ENCODE measurements around the gene SDHAF3.
"Not testable (repeated sequence)": the region's sequence is repeated elsewhere in the genome, so short reads cannot be mapped to it uniquely, and the experiment has no call there.

The SDHAF3 gene

DNA sequence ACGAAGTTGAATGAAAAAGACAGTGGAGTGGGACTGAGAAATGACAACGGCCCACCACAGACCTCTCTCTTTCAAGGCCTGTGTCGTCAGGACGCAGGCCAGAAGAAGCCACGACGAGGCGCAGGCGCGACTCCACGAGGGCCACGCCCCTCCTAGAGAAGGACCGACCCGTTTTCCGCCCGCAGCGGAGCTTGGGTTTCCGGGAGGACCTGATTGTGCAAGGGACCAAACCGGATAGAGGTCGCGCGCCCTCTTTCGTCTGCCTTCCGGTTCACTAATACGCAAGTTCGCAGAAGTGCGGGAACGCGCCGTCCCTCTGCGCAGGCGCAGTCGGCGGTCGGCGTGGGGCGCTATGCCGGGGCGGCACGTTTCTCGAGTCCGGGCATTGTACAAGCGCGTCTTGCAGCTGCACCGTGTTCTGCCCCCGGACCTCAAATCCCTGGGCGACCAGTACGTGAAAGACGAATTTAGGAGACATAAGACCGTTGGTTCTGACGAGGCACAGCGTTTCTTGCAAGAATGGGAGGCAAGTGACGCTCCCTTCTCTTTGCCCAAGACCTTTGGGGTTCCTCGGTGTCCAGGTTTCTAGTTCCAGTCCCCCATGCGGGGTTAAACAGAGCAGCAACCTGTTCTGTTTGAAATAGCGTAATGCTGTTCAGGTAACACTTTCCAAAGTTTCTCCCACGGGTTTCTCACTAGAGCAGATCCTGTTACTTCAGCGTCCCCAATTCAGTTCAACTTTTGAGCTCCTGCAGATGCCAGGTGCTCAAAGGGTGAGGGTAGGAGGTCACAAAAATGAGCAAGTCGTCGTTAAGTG is at the start of gene SDHAF3:
TSS of gene SDHAF3 (plus strand) at position 327 of the 817 bp plus-strand sequence. CDS start at position 353, 26 bp downstream.
- DNase-seq: peak; percentile 100

- DNase-seq: not testable (repeated sequence)
These were observed 45.5 kb upstream of the SDHAF3 start for GRCh38 chr7:97072025-97072424.

- no peak for DNase-seq
These were observed 41.6 kb upstream of the SDHAF3 start for GRCh38 chr7:97075928-97076327.

DNA sequence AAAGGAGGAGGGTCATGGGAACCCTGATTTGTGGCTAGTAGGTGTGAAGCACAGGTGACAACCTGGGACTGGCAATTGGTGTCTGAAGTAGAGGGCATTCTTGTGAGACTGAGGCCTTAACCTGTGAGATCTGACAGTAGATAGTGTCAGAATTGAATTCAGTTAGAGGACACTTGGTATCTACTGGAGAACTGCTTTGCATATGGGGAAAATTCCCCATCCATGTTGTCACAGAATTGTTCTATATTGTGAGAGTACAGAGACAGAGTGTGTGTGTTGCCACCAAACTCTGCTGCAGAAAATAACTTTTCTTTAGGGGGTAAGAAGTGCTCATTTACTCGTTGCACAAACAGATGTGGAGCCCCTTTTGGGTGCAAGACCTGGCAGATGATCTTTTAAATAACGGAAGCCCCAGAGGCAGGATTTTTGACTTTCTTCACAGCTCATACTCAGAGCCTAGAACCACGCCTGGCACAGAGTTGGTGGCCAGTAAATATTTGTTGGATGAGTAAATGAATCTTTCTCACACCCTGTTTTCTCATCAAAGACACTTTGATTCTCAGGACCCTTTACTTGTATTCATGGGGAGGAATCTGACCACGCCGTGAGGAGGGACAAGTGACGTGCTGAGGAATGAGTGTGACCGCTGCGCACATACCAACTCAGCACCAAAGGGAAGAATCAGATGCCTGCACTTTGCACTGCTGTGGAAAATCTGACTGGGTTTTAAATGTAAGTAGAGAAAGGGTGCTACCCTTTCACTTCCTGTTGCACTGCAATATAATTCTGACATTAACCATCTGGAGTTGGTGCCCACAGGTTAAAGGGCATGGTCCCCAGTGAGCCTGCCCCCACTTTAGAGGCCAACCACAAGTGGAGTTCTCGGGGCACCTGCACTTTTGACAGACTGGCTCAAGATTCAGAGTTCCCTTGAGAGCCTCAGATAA is 39.2 kb upstream of the SDHAF3 start:
- no peak for DNase-seq

DNA sequence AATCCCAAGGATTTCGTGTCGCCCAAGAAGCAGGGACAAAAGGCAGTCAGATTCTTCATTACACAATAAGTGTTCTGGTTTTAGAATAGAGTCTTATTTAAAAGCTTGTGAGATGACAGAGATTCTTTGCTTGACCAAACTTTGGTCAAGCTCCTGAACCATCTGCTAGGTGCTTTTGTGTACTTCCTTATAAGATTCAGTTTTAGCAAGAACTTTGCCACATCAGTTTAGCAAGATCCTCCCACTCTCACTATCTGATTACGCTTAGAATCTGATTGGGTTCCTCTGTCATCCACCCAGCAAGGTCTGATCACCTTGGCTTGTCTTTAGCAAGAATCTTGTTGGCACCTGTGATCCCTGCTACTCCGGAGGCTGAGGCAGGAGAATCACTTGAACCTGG is 38.2 kb upstream of the SDHAF3 start:
- DNase-seq: no peak

- DNase-seq: no peak
These were observed 35.8 kb upstream of the SDHAF3 start for GRCh38 chr7:97081521-97082300.

- DNase-seq: no peak
These were observed 29.1 kb upstream of the SDHAF3 start for GRCh38 chr7:97088364-97088763.

DNA sequence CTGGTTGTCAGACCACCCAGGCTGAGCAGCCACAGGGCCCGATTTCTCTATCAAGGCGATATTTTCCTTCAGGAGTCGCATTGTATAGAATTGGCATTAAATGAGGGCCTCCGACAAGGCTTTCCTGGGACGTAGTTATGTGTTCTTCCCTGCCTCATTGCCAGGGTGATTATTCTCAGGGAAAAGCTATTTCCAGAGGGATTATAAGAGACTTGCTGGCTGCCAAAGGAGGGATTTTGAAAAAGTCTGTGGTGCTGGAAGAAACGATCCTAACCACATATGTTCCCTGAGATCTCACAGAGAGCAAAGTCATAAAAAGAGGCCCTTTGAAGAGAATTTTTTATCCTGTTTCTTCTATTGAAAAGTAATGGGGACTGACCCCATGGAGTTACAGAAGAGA is 27.7 kb upstream of the SDHAF3 start:
- no peak for DNase-seq

DNA sequence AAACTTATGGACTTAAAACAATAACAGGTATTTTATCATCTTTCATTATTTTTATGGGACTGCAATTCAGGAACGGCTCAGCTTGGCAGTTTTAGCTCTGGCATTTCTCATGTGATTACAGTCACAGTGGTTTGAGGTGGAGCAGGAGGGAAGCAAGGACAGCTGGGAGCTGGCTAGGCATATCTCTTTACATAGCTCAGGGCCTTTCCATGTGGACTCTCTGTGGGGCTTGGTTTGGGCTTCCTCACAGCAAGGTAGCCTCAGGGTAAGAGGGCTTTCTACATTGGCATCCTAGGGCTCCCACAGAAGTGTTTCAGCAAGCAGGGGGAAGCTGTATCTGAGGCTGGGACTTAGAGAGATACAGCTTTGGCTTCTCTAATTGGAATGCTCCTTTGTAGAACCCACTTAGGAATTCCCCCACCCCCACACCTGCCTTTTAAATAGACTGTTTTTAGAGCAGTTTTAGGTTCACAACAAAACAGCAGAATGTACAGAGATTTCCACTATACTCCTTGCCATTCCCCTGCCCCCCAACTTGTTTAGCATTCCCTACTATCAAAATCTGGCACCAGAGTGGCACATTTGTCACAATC is 26.6 kb upstream of the SDHAF3 start:
- no peak for DNase-seq

GRCh38 chr7:97094284-97094930 is 23.1 kb upstream of the SDHAF3 start:
- peak in 1 of 2 experiments; percentile 60 for DNase-seq

- DNase-seq: no peak
These were observed 21.5 kb upstream of the SDHAF3 start for GRCh38 chr7:97096037-97096436.

DNA sequence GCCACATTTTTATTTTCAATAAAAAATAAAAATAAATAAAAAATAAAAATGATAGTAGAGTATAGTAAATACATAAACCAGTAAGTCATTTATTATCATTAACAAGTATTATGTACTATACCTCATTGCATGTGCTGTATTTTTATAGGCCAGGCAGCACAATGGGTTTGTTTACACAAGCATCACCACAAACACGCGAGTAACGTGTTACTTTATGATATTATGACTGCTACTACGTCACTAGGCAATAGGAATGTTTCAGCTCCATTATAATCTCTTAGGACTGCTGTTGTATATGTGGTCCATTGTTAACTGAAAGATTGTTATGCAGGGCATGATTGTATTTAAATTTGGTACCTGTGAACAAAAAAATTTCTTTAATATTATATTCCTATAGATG is 20.8 kb upstream of the SDHAF3 start:
- no peak for DNase-seq

- peak; percentile 86 for DNase-seq
These were observed 12.7 kb upstream of the SDHAF3 start for GRCh38 chr7:97104719-97105238.

- no peak for DNase-seq
These were observed 10.2 kb upstream of the SDHAF3 start for GRCh38 chr7:97107192-97107800.

GRCh38 chr7:97116308-97116707 is 1.2 kb upstream of the SDHAF3 start:
- DNase-seq: no peak

DNA sequence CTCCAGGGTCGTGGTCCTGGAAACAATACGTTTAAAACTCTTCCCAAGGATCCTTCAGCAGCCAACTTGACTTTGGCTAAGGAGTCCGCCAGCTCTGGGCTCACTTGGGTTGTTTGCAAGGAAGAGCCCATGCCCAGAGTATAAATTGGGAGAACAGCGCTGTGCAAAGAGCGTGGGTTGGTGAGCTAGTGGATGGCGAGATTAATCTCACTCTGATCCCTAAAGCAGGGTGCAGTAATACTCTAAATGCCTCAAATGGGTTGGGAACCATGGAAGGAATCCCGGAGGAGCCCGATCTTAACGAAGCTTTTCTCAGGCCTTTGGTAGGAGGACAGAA is 495 bp upstream of the SDHAF3 start:
- DNase-seq: no peak

DNA sequence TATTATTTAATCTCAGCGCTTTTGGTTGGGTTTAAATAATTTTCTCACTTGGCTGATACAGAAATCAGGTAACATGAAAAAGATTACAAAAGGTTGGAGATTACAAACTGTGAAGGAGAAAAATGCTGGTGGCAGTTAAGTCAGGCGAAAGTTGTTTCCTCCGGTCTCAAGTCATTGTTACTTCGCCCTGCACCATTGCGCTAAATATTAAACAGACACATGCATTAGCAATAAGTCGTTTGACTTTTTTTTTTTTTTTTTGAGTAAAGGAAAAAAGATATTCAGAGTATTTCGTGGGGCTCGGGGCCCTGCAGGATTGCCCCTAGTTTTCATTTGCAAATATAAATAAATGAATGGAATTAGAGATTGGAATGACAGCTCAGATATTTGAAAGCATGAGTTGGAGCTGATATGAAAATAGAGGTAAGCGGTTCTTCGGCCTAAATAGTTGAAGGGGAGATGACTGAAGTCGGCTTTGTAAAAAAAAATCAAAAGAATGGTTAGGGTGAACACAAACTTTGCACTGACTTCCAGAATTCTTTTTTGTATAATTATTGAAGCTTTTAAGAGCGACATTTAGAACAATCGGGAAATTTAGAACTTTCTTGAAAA is 914 bp downstream of the SDHAF3 start:
- peak in 1 of 2 experiments; percentile 46 for DNase-seq

GRCh38 chr7:97119747-97120146 is 2.2 kb downstream of the SDHAF3 start:
- DNase-seq: no peak

GRCh38 chr7:97120713-97121457 is 3.4 kb downstream of the SDHAF3 start:
- no peak for DNase-seq

DNA sequence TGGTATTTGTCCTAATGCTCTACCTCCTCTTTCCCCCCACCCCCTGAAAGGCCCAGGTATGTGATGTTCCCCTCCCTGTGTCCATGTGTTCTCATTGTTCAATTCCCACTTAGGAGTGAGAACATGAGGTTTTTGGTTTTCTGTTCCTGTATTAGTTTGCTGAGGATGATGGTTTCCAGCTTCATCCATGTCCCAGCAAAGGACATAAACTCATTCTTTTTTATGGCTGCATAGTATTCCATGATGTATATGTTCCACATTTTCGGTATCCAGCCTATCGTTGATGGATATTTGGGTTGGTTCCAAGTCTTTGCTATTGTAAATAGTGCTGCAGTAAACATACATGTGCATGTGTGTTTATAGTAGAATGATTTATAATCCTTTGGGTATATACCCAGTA is 5.6 kb downstream of the SDHAF3 start:
- DNase-seq: not testable (repeated sequence)

All from NCI-H2081 (cell line).